ENCODE data around the gene FOXD4. TPM values are rescaled to one million over a fixed set of nuclear protein-coding genes. Genes with fewer than 3 reads are reported as not detected.
"Not testable (repeated sequence)": the region's sequence is repeated elsewhere in the genome, so short reads cannot be mapped to it uniquely, and the experiment has no call there.

Gene FOXD4
- total RNA-seq, 2 donors from 2014 or later = 0.99 TPM; not detected in 1

- H3K4me3 ChIP-seq; H3K9me3 ChIP-seq; intact Hi-C loops (cut with DNase I); H3K27ac ChIP-seq; DNase-seq; H3K36me3 ChIP-seq (replicated peaks in 1 of 2; ENCODE audit: insufficient read depth in 1 of 2, low read depth in 2 of 2): not testable (repeated sequence)
- ATAC-seq = peak; percentile 12
- Histone ChIP-seq H3K4me1 (peaks cover 21% of the 10 kb centered on the region), H3K27me3 (peaks cover 0 to 12% of the 10 kb centered on the region in 2 donors)
- WGBS, 2 donors = 12 to 25% methylated on average over 21 to 37 of the region's 55 CpGs
These were observed 5.4 kb downstream of the FOXD4 start for GRCh38 chr9:112589-113467.

DNA sequence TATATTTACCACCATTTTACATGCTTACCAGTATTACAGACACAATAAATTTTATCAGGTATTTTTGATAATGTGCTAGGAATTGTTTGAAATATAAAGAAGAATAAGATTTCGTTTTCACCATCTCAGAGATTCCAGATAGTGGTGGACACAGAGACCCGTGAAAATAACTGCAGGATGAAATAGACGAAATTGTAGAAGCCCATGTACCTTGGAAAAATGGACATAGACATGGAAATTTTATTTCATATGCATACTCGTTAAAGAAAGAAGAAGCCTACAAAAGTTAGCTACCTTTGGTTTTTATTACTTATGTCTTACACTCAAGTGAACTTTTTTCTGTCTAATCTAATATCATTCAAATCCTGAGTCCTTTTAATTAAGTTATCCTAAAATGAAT is 7.5 kb downstream of the FOXD4 start:
- 9 to 14% methylated on average over 4 of the region's 4 CpGs for WGBS, 2 donors
- peaks cover 21% of the 10 kb centered on the region for H3K4me1 ChIP-seq

DNA sequence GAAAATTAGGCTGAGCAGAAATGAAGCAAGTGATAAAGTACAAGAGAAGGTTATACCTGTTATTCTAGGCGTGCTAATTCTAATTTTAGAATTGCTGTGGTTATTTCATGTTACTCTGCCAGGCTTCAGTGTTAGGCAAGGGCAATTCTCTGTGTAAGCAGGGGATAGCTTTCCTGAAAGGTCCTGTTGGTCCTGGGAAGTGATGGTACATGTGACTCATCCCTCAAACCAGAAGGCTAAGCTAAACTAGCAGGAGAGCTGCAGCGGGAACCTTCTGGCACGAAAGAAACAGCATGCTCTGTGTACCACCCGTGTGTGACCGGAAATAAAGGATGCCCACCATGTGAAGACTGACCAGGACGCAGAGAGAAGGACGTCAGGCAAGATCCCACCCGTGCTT is 8.7 kb downstream of the FOXD4 start:
- H3K36me3 ChIP-seq (replicated peaks in 1 of 2; ENCODE audit: insufficient read depth in 1 of 2, low read depth in 2 of 2); DNase-seq; ATAC-seq; H3K4me3 ChIP-seq; H3K27ac ChIP-seq; H3K27me3 ChIP-seq; intact Hi-C loops (cut with DNase I); H3K9me3 ChIP-seq: not testable (repeated sequence)
- 10 to 21% methylated on average over 7 of the region's 8 CpGs for WGBS, 2 donors
- H3K4me1 ChIP-seq = peaks cover 14% of the 10 kb centered on the region

More for the DNA sequence above, 7.5 kb downstream of the FOXD4 start:
- H3K4me3 ChIP-seq; ATAC-seq; intact Hi-C loops (cut with DNase I); H3K27ac ChIP-seq; H3K27me3 ChIP-seq; H3K36me3 ChIP-seq (replicated peaks in 1 of 2; ENCODE audit: insufficient read depth in 1 of 2, low read depth in 2 of 2); H3K9me3 ChIP-seq; DNase-seq: not testable (repeated sequence)

- H3K27ac ChIP-seq; H3K27me3 ChIP-seq; H3K4me1 ChIP-seq; H3K9me3 ChIP-seq; H3K36me3 ChIP-seq (replicated peaks in 1 of 2; ENCODE audit: insufficient read depth in 1 of 2, low read depth in 2 of 2); DNase-seq; ATAC-seq; H3K4me3 ChIP-seq; intact Hi-C loops (cut with DNase I): not testable (repeated sequence)
- WGBS, 2 donors = 10 to 19% methylated on average over 21 to 22 of the region's 22 CpGs
These were observed 9.3 kb downstream of the FOXD4 start for GRCh38 chr9:108742-109495.

GRCh38 chr9:105991-106390 is 12.2 kb downstream of the FOXD4 start:
- H3K36me3 ChIP-seq (replicated peaks in 1 of 2; ENCODE audit: insufficient read depth in 1 of 2, low read depth in 2 of 2); H3K9me3 ChIP-seq; H3K27ac ChIP-seq; DNase-seq; H3K4me3 ChIP-seq; H3K4me1 ChIP-seq; ATAC-seq; H3K27me3 ChIP-seq; intact Hi-C loops (cut with DNase I): not testable (repeated sequence)
- WGBS, 2 donors = 65% methylated on average over 8 of the region's 8 CpGs

GRCh38 chr9:100430-100829 is 17.8 kb downstream of the FOXD4 start:
- ATAC-seq; H3K4me3 ChIP-seq; H3K36me3 ChIP-seq (replicated peaks in 1 of 2; ENCODE audit: insufficient read depth in 1 of 2, low read depth in 2 of 2); DNase-seq; H3K27me3 ChIP-seq; intact Hi-C loops (cut with DNase I); H3K27ac ChIP-seq; H3K9me3 ChIP-seq; H3K4me1 ChIP-seq: not testable (repeated sequence)
- WGBS, 2 donors = 88 to 89% methylated on average over 9 of the region's 9 CpGs

- ATAC-seq; H3K27me3 ChIP-seq; DNase-seq; H3K4me3 ChIP-seq; H3K9me3 ChIP-seq; H3K27ac ChIP-seq; intact Hi-C loops (cut with DNase I); H3K36me3 ChIP-seq (replicated peaks in 1 of 2; ENCODE audit: insufficient read depth in 1 of 2, low read depth in 2 of 2); H3K4me1 ChIP-seq: not testable (repeated sequence)
- WGBS, 2 donors = 73 to 75% methylated on average over 6 of the region's 6 CpGs
These were observed 18.4 kb downstream of the FOXD4 start for GRCh38 chr9:99867-100266.

- WGBS, 2 donors = 42 to 48% methylated on average over 3 of the region's 3 CpGs
- not testable (repeated sequence) for ATAC-seq
These were observed 19.4 kb downstream of the FOXD4 start for GRCh38 chr9:98775-99174.

GRCh38 chr9:94992-95391 is 23.2 kb downstream of the FOXD4 start:
- WGBS, 2 donors = 73% methylated on average over 4 of the region's 4 CpGs; no CpG with 5 or more reads in 1 of the 2 donors
- H3K9me3 ChIP-seq; DNase-seq; intact Hi-C loops (cut with DNase I); ATAC-seq; H3K4me1 ChIP-seq; H3K27me3 ChIP-seq; H3K36me3 ChIP-seq (replicated peaks in 1 of 2; ENCODE audit: insufficient read depth in 1 of 2, low read depth in 2 of 2); H3K4me3 ChIP-seq; H3K27ac ChIP-seq: not testable (repeated sequence)

More at GRCh38 chr9:98775-99174, 19.4 kb downstream of the FOXD4 start:
- H3K4me3 ChIP-seq; H3K27me3 ChIP-seq; H3K27ac ChIP-seq; H3K36me3 ChIP-seq (replicated peaks in 1 of 2; ENCODE audit: insufficient read depth in 1 of 2, low read depth in 2 of 2); intact Hi-C loops (cut with DNase I); H3K4me1 ChIP-seq; DNase-seq; H3K9me3 ChIP-seq: not testable (repeated sequence)

GRCh38 chr9:94323-94722 is 23.9 kb downstream of the FOXD4 start:
- 60 to 62% methylated on average over 3 to 4 of the region's 5 CpGs for WGBS, 2 donors
- H3K4me1 ChIP-seq; H3K9me3 ChIP-seq; DNase-seq; H3K36me3 ChIP-seq (replicated peaks in 1 of 2; ENCODE audit: insufficient read depth in 1 of 2, low read depth in 2 of 2); H3K27me3 ChIP-seq; H3K27ac ChIP-seq; intact Hi-C loops (cut with DNase I); H3K4me3 ChIP-seq; ATAC-seq: not testable (repeated sequence)

- DNase-seq = not testable (repeated sequence)
- WGBS, 2 donors = 79 to 81% methylated on average over 4 of the region's 5 CpGs
These were observed 24.3 kb downstream of the FOXD4 start for GRCh38 chr9:93909-94308.

More at GRCh38 chr9:93909-94308, 24.3 kb downstream of the FOXD4 start:
- H3K9me3 ChIP-seq; intact Hi-C loops (cut with DNase I); H3K4me3 ChIP-seq; H3K27me3 ChIP-seq; H3K4me1 ChIP-seq; ATAC-seq; H3K36me3 ChIP-seq (replicated peaks in 1 of 2; ENCODE audit: insufficient read depth in 1 of 2, low read depth in 2 of 2); H3K27ac ChIP-seq: not testable (repeated sequence)

All from body of pancreas (tissue), 4 donors.